ENCODE results near the gene RFX2.
"Not testable (repeated sequence)": the region's sequence is repeated elsewhere in the genome, so short reads cannot be mapped to it uniquely, and the experiment has no call there.

Gene RFX2

GRCh38 chr19:5971714-5972354 lies 138.5 kb downstream of the RFX2 start:
- DNase-seq (ENCODE audit: low spot score), result no peak

- no peak for DNase-seq (ENCODE audit: low spot score)
Measured at GRCh38 chr19:5969476-5969875, 140.8 kb downstream of the RFX2 start.

DNA sequence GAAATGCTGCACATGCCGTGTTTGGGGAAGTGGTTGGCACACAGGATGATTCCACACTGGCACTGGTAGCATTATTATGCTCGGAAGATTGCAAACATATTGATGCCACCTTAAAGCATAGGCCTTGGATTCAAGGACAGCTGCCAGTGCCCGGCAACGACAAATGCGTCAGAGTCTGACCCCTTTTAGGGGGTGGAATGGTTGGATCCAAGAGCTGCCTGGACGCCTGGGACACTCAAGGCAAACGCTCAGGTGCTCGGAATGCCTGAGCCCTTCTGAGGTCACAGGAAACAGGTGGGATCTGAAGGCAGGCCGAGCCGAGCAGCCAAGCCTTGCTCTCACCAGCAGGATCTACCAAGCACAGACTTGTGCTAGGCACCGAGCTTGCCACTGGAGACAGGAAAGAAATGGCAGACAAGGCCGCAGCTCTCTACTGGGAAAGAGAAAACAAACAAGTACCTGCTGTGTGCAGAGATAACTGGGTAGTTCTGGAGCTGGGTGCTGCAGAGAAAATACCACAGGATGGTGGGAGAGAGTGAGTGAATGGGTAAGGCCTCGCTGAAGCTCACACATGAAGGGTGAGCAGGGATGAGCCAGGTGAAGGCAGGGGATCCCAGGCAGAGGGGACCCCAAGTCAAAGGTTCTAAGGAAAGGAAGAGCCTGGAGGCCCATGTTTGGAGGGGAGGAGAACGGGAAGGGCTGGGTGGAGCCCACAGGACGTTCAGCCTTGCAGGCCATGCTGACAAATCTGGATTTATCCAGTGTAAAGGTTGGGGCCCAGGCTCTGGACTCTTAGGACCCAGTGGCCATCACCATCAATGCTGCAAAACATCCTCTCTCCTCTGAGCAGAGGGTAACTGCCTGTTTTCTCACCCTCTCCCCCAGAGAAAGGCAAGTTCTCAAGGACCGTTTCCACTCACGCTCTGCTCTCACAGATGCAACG lies 141.6 kb downstream of the RFX2 start:
- no peak for DNase-seq (ENCODE audit: low spot score)

DNA sequence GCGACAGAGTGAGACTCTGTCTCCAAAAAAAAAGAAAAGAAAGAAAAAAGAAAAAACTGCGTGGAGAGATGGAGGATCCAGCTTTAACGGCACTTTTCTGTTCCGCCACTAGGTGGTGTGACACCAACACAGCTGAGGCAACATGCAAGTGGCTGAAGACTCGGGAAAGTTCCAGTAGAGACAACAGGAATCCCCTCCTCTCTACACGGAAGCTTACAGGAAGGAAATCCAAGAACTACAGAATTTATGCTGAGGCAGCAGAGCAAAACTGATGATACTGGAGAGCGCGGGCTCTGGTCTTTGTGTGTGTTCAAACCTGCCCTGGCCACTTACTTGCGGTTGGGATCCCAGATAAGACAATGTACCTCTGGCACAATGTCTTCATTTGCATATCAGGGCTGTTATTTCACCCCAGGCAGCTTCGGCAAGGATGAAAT lies 142.3 kb downstream of the RFX2 start:
- DNase-seq (ENCODE audit: low spot score), result peak; percentile 68

DNA sequence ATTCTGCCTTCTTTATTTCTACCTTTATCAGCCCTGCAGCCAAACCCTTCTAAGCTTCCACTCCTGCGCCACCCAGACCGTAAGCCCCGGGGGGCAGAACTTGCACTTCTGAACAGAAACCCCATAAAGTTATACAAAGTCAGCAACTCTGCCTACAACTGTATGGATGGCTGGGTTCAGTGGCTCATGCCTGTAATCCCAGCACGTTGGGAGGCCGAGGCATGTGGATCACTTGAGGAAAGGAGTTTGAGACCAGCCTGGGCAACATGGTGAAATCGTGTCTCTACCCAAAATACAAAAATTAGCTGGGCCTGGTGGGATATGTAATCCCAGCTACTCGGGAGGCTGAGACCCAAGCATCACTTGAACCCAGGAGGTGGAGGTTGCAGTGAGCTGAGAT lies 142.7 kb downstream of the RFX2 start:
- no peak for DNase-seq (ENCODE audit: low spot score)

DNA sequence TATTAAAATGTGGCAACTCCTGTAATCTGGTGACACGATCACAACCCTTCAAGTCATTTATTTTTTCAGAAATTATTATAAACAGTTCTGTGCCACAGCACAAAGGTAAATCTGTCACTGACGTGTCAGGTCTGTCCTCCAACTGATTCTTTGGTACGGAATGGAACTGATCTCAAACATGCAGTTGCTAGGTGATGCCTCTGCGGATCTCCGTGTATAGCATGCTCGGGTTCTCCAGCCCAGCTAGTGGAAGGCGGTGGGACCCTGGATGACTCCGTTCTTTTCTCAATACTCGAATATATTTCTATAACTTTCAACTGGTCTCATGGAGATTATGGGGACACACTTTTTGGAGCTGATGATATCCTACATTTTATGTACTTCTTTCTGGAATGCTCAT lies 143.4 kb downstream of the RFX2 start:
- no peak for DNase-seq (ENCODE audit: low spot score)

DNA sequence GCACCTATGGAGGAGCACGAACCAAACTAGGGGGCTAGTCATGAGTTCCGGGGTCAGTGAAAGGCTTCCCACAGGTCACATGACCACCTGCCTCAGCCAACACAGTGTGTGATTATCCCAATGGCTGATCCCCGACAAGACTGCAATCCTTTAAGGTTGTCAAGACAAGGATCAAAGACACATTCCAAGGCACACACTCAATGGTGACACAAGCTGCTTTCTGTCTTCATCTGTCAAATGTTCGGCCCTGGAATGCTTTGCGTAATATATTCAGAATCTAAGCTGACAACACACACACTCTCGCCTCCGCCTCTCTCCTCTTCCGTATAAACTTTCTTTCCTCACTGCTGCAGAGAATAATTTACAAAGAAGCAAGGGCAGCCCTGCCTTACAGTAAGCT lies 144.1 kb downstream of the RFX2 start:
- no peak for DNase-seq (ENCODE audit: low spot score)

DNA sequence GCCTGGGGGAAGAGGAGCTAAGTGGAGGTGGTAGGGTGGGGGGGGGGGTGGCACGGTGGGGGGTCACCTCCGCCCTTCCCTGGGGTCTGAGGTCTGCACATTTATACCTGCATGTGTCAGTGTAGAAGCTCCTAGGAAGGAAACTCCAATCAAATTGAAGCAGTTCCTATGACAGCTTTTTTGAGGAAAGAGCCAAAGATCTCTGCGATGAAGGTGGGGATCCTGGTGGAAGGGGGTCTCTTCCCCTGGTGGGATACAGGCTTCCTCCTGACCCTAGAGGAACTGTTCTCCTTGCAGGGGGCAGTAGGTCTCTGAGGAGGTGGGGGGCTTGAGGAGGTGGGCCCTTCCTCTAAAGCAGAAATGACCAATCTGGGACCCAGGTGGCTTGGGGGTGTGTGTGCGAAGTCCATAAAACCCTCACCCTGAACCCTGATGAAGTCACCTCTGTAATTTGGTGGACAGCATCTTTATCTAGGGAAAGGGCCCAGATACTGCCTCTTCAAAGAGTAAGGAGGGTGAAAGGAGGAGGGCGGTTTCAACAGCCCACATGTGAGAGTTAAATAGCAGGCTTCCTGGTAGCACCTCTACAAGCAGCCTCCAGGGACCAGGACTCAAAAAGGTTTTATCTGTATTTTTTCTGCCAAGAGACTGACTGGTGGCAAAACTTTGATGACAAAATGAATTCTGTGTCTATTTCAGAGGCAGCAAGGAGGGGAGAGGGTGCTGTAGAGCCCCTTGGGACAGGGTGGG lies 145.3 kb downstream of the RFX2 start:
- DNase-seq (ENCODE audit: low spot score), result no peak

DNA sequence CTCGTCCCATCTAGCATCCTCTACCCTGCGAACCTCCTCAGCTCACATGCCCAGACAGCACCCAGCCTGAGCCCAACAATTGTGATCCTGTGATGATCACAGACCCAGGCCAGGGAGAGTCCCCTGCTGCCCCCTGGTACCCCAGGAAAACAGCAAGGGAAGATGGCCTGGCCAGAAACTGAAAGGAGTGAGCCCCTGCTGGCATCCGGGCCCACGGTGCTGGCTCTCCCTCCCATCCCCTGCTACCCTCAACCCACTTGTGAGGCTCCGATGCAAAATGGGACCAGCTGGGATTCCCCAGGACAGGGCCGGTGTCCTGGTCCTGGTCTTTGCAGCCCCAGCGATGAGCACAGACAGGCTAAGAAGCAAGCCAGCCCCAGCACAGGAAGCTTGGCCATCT lies 146.4 kb downstream of the RFX2 start:
- DNase-seq (ENCODE audit: low spot score), result no peak

GRCh38 chr19:5963259-5963658 lies 147.0 kb downstream of the RFX2 start:
- DNase-seq (ENCODE audit: low spot score), result not testable (repeated sequence)

- peak; percentile 87 for DNase-seq (ENCODE audit: low spot score)
Measured at GRCh38 chr19:5961969-5962945, 148.0 kb downstream of the RFX2 start.

GRCh38 chr19:5961641-5961968 lies 148.7 kb downstream of the RFX2 start:
- DNase-seq (ENCODE audit: low spot score), result not testable (repeated sequence)

GRCh38 chr19:5960005-5961001 lies 150.0 kb downstream of the RFX2 start:
- no peak for DNase-seq (ENCODE audit: low spot score)

GRCh38 chr19:5959260-5960004 lies 150.9 kb downstream of the RFX2 start:
- no peak for DNase-seq (ENCODE audit: low spot score)

DNA sequence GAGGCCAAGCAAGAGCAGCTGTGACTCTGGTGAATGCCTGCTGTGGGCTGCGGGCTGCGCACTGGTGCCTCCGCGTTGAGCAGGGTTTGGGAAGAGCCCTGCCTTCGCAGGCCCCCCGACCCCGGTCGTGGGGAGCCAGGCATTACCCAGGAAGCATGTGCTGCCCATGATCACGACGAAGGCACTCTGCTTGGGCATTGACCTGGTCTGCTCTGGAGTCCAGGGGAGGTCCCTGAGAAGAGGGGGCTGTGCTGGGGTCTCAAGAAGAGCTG lies 151.5 kb downstream of the RFX2 start:
- no peak for DNase-seq (ENCODE audit: low spot score)

- DNase-seq (ENCODE audit: low spot score), result no peak
Measured at GRCh38 chr19:5958074-5958850, 152.0 kb downstream of the RFX2 start.

GRCh38 chr19:5957170-5957569 lies 153.1 kb downstream of the RFX2 start:
- no peak for DNase-seq (ENCODE audit: low spot score)

DNA sequence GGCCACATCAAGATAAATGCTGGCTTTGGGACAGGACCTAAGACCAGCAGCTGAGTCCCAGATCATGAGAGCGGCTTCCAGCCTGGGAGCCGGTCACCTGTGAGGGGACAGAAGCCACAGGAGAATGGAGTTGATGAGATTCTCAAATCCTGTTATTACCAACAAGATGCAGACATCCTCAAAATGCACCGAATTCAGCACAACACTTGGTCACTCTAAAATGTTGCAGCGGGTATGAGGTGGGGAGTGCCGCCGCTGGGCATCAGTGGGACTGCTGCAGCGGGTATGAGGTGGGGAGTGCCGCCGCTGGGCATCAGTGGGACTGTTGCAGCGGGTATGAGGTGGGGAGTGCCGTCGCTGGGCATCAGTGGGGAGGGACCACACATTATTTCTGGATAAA lies 153.6 kb downstream of the RFX2 start:
- DNase-seq (ENCODE audit: low spot score), result no peak

DNA sequence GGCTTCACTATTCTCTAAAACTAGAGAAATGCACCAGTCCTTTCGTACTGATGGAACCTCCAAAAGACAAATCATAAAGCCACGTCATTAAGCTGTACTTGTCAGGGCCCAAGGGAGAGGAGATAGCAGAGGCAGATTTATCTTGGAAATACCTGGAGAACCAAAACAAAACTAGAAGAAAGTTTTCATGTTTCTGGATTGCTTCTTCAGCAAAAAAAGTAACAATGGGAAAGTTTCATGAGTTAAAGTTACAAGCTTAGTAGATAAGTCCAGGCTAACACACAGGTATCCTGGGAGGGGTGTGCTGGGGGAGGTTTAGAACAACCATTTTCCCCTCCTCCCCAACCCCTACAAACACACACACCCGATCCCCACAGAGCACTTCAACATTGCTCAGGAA lies 154.0 kb downstream of the RFX2 start:
- no peak for DNase-seq (ENCODE audit: low spot score)

Measured in CD4-positive, alpha-beta T cell treated with Interleukin-15 for 4 hours (primary cell).